HG02884 (cell line): ENCODE measurements around the gene CSRNP2.
"Not testable (repeated sequence)": the region's sequence is repeated elsewhere in the genome, so short reads cannot be mapped to it uniquely, and the experiment has no call there.

Source experiments
- ATAC-seq: cut with Tn5 transposase; IDR thresholded peaks from one replicate; pipeline ENCODE4 v1.9.1; 2021; ENCODE audit warnings: mild to moderate bottlenecking, moderate library complexity; ENCODE audit not compliant: unreplicated experiment

CSRNP2 gene

GRCh38 chr12:51083126-51083833 lies at the start of gene CSRNP2:
Gene CSRNP2 (minus strand): TSS chr12:51083596. CDS start chr12:51076561, 7,035 bp downstream.
- peak; percentile 97 for ATAC-seq

- no peak for ATAC-seq
These were observed 49.3 kb upstream of the CSRNP2 start for GRCh38 chr12:51132693-51133092.

GRCh38 chr12:51131745-51132521 lies 48.5 kb upstream of the CSRNP2 start:
- ATAC-seq = no peak

- ATAC-seq = no peak
These were observed 45.5 kb upstream of the CSRNP2 start for GRCh38 chr12:51128919-51129318.

GRCh38 chr12:51127050-51127729 lies 43.8 kb upstream of the CSRNP2 start:
- ATAC-seq = no peak

- ATAC-seq = no peak
These were observed 42.9 kb upstream of the CSRNP2 start for GRCh38 chr12:51126297-51126696.

- ATAC-seq = no peak
These were observed 41.1 kb upstream of the CSRNP2 start for GRCh38 chr12:51124504-51124903.

GRCh38 chr12:51122844-51123243 lies 39.4 kb upstream of the CSRNP2 start:
- ATAC-seq = no peak

- ATAC-seq = no peak
These were observed 35.3 kb upstream of the CSRNP2 start for GRCh38 chr12:51118706-51119105.

GRCh38 chr12:51115533-51115932 lies 32.1 kb upstream of the CSRNP2 start:
- no peak for ATAC-seq

- ATAC-seq = no peak
These were observed 24.7 kb upstream of the CSRNP2 start for GRCh38 chr12:51108136-51108535.

- no peak for ATAC-seq
These were observed 20.6 kb upstream of the CSRNP2 start for GRCh38 chr12:51103977-51104376.

- no peak for ATAC-seq
These were observed 15.2 kb upstream of the CSRNP2 start for GRCh38 chr12:51098611-51099010.

- no peak for ATAC-seq
These were observed 7.4 kb upstream of the CSRNP2 start for GRCh38 chr12:51090705-51091229.

GRCh38 chr12:51087818-51088217 lies 4.4 kb upstream of the CSRNP2 start:
- no peak for ATAC-seq

- no peak for ATAC-seq
These were observed 3.5 kb upstream of the CSRNP2 start for GRCh38 chr12:51086933-51087332.

GRCh38 chr12:51085757-51086156 lies 2.4 kb upstream of the CSRNP2 start:
- ATAC-seq = no peak

- ATAC-seq = no peak
These were observed 753 bp downstream of the CSRNP2 start for GRCh38 chr12:51082561-51083125.

- ATAC-seq = no peak
These were observed 2.0 kb downstream of the CSRNP2 start for GRCh38 chr12:51081421-51081820.

GRCh38 chr12:51080136-51080535 lies 3.3 kb downstream of the CSRNP2 start:
- no peak for ATAC-seq

- ATAC-seq = not testable (repeated sequence)
These were observed 4.5 kb downstream of the CSRNP2 start for GRCh38 chr12:51078866-51079265.
